ENCODE data around the gene TMEM229B.

- TF ChIP-seq TAF1 (IDR thresholded peaks at IDR 0.05; ENCODE audit: low read depth) (no peak), CTCF (IDR thresholded peaks at IDR 0.05; ENCODE audit: poor library complexity, severe bottlenecking) (no peak), REST (IDR thresholded peaks at IDR 0.05; ENCODE audit: borderline replicate concordance) (no peak), POLR2AphosphoS5 (IDR thresholded peaks at IDR 0.05) (no peak), EZH2 (IDR thresholded peaks at IDR 0.05; ENCODE audit: borderline replicate concordance, insufficient read depth, low read length, poor library complexity, severe bottlenecking) (no peak), EP300 (conservative IDR thresholded peaks at IDR 0.05; ENCODE audit: poor library complexity, severe bottlenecking) (no peak), MXI1 (conservative IDR thresholded peaks at IDR 0.05; ENCODE audit: poor library complexity, severe bottlenecking) (no peak), SMC3 (conservative IDR thresholded peaks at IDR 0.05; ENCODE audit: poor library complexity) (no peak)
Observed at GRCh38 chr14:67438969-67439368, 49.6 kb downstream of the TMEM229B start.

All from neural cell (in vitro differentiated cells).